ENCODE measurements around the gene NEK6.

GRCh38 chr9:124257070-124257843, 492 bp upstream of the NEK6 start:
- TF ChIP-seq POLR2AphosphoS5 (IDR thresholded peaks at IDR 0.05; ENCODE audit: low read depth, low read length) = no peak
- TF ChIP-seq SIN3A (IDR thresholded peaks at IDR 0.05; ENCODE audit: borderline replicate concordance, insufficient read depth, low read length) = no peak
- no peak for TF ChIP-seq TAF1 (IDR thresholded peaks at IDR 0.05; ENCODE audit: borderline replicate concordance, insufficient read depth, low read length)
- TF ChIP-seq FOXP2 (optimal IDR thresholded peaks at IDR 0.05; ENCODE audit: borderline replicate concordance, extremely low read depth, extremely low read length, insufficient read depth) = no peak

Data from PFSK-1 (cell line).